Ovary (tissue), 9 donors: ENCODE data around the gene TPRKB. TPM values are rescaled to one million over a fixed set of nuclear protein-coding genes. Genes with fewer than 3 reads are reported as not detected.

Experiments
- DNase-seq, 5 donors: peaks; one replicate each; pipeline ENCODE4 v3.0.0-alpha.2; 2019 to 2020
- H3K27ac ChIP-seq, 2 donors: fragments of 200-600 bp; one replicate each; pipeline versions ENCODE4 v1.5.1 to v1.8.0; 2019 to 2022
- H3K27me3 ChIP-seq: fragments of 200-600 bp; one replicate; pipeline ENCODE4 v1.8.0; 2022
- H3K36me3 ChIP-seq: fragments of 200-600 bp; sonication (generic); one replicate; pipeline ENCODE4 v1.5.1; 2019
- H3K4me1 ChIP-seq: one replicate; pipeline ENCODE4 v1.8.1; 2013; ENCODE audit warnings: mild to moderate bottlenecking, moderate library complexity; ENCODE audit not compliant: insufficient read depth
- H3K4me3 ChIP-seq: fragments of 200-600 bp; sonication (generic); one replicate; pipeline ENCODE4 v1.5.1; 2017
- H3K9me3 ChIP-seq, 2 donors: fragments of 200-600 bp in 1 of 2; sonication (generic) in 1 of 2; one replicate each; pipeline versions ENCODE4 v1.5.1 to v1.8.1; 2013 to 2019; ENCODE audit warnings: mild to moderate bottlenecking in 1 of 2, moderate library complexity in 1 of 2
- CTCF ChIP-seq, 3 donors: fragments of 450-650 bp in 2 of 3; fragments of 200-600 bp in 1 of 3; IDR thresholded peaks; one replicate each; pipeline versions ENCODE4 v1.5.1 to v1.8.0; 2016 to 2022; ENCODE audit warnings: antibody characterized with exemption in 3 of 3, mild to moderate bottlenecking in 1 of 3
- EP300 ChIP-seq: sonication (generic); formaldehyde crosslinking; IDR thresholded peaks from one replicate; pipeline ENCODE4 v1.6.1; 2017; ENCODE audit warnings: antibody characterized with exemption
- POLR2A ChIP-seq: fragments of 450-650 bp; IDR thresholded peaks from one replicate; pipeline ENCODE4 v1.6.1; 2017; ENCODE audit warnings: antibody characterized with exemption, mild to moderate bottlenecking, moderate library complexity
- WGBS, 3 donors: extraction: QIAGEN DNeasy Blood & Tissue Kit in 1 of 3; methylation state at CpG; one replicate each; pipeline versions ENCODE4 v1.1.5 to v1.1.7; 2013 to 2017; 5-methylcytosine and 5-hydroxymethylcytosine counted together
- intact Hi-C, 4 donors: fragments of 100-400 bp; cut with DNase I; formaldehyde crosslinking; loops; one replicate each; pipeline versions ENCODE4 v1.11.0 to v1.15.1; 2022 to 2023
- polyA plus RNA-seq, 2 donors: library from polyadenylated mRNA; stranded (reverse); fragments of 200-250 nt in 1 of 2; fragments of 350-450 nt in 1 of 2; fragmentation: Illumina TruSeq in 1 of 2; extraction: RNeasy Lipid Tissue Mini Kit (QIAGEN cat#74804) in 1 of 2; gene quantifications; one replicate each; pipeline ENCODE4 v1.2.3, GENCODE V29; 2013 to 2014
- total RNA-seq, 7 donors: library from RNA; depleted of rRNA in 2 of 7; stranded (reverse); fragments of >200 nt in 2 of 7; fragmentation: NEBNext Ultra II Directional in 3 of 7; extraction: Animal tissue kit (Norgen Biotek cat#: 25700) in 3 of 7; gene quantifications; one replicate each; pipeline versions ENCODE4 v1.1.0 to v1.2.4, GENCODE V29; 2016 to 2023
- donor health status: DM: no; HTN: no; CAD: no; lungs with moderate emphysema.
- donor health status: DM: no; HTN: no; CAD: no.
- donor health status: Bipolar disorder and iron deficiency.
- donor health status: DM: yes; HTN: yes; CAD: no.
- donor health status: DM: no; HTN: no; CAD: no.
- donor health status: DM: yes; HTN: yes; CAD: no.

Gene TPRKB
- total and polyA plus RNA-seq, 9 donors, result 27.4 to 58.6 (median 40.5) TPM

DNA sequence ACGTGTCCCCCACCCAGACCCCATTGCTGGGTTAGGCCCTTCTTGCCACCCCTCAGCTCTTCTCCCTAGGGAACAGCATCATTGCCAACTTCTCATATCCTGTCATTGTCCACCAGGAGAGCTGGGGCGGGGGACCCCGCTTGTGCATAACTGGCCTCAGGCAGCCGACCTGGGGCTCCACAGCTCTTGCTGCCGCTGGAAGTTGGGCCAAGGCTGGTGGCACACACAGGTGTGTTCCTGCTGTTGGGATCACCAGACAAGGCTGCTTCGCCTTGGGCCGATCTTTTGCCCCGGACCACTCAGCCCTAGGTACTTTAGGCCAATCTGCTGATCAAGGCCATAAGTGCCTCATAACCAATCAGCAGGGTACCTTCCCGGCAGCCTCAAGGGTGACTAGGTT lies 28.6 kb downstream of the TPRKB start:
- Histone ChIP-seq H3K36me3 (no peaks in the 10 kb centered on the region), H3K27me3 (no peaks in the 10 kb centered on the region), H3K27ac (no peak overlapping the region), H3K4me1 (peaks cover 4% of the 10 kb centered on the region), H3K4me3 (no peak overlapping the region), H3K9me3 (no peaks in the 10 kb centered on the region)
- TF ChIP-seq CTCF (IDR thresholded peaks at IDR 0.05) (no peak), POLR2A (no peak), EP300 (no peak)
- intact Hi-C loops, result no loop called here
- DNase-seq, result no peak
- 91 to 95% (median 95%) methylated on average over 9 of the region's 9 CpGs for WGBS, 3 donors

DNA sequence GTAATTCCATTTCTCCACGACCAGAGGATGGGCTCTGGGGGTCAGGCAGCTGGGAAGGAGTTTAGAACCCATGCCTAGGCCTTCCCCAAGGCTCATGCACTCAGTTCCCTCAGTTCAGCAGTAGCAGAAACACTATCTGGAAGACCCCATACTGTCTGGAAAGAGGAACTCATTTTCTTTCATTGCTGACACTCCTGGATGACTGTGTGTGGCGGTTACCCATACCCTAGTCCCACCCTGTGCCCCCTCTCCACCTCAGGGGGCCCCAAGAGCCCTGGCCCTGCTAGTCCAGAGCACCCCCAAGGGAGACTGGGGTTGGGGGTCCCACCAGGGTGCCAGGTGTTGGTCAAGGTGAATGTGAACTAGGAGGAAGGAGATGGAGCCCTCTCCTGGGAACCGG lies 29.5 kb downstream of the TPRKB start:
- H3K9me3 ChIP-seq, result no peaks in the 10 kb centered on the region
- no peaks in the 10 kb centered on the region for H3K36me3 ChIP-seq
- no peak overlapping the region for H3K27ac ChIP-seq
- DNase-seq, result no peak
- no peaks in the 10 kb centered on the region for H3K27me3 ChIP-seq
- 65 to 76% (median 69%) methylated on average over 3 of the region's 3 CpGs for WGBS, 3 donors
- TF ChIP-seq POLR2A, result no peak
- no peak for TF ChIP-seq EP300
- TF ChIP-seq CTCF (IDR thresholded peaks at IDR 0.05), result no peak
- H3K4me3 ChIP-seq, result no peak overlapping the region
- peaks cover 8% of the 10 kb centered on the region for H3K4me1 ChIP-seq
- intact Hi-C loops, result no loop called here

DNA sequence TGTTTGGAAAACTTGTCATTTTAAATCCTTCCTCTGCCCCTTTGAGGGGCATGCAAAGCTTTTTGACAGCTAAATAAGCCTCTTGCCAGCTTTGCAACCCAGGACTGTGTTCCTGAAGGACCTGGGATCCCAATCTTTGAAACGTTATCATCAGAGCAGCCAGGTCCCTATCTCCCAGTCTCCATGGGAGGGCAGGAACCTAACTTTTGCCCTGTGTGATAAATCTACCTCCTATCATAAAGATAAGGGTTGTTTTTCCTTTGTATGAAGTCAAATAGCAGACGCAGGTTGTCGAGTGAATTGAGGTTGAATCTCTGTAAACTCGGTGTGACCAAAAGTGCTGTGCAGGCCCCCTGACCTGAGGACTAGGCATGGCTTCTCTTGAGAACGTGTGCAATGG lies 30.1 kb downstream of the TPRKB start:
- 39 to 58% (median 51%) methylated on average over 5 of the region's 5 CpGs for WGBS, 3 donors
- Histone ChIP-seq H3K27ac (no peak overlapping the region), H3K36me3 (no peaks in the 10 kb centered on the region), H3K9me3 (no peaks in the 10 kb centered on the region), H3K4me1 (peaks cover 13% of the 10 kb centered on the region), H3K4me3 (no peak overlapping the region), H3K27me3 (no peaks in the 10 kb centered on the region)
- TF ChIP-seq POLR2A (no peak), CTCF (IDR thresholded peaks at IDR 0.05) (no peak)
- intact Hi-C loops, result no loop called here
- DNase-seq, result no peak

DNA sequence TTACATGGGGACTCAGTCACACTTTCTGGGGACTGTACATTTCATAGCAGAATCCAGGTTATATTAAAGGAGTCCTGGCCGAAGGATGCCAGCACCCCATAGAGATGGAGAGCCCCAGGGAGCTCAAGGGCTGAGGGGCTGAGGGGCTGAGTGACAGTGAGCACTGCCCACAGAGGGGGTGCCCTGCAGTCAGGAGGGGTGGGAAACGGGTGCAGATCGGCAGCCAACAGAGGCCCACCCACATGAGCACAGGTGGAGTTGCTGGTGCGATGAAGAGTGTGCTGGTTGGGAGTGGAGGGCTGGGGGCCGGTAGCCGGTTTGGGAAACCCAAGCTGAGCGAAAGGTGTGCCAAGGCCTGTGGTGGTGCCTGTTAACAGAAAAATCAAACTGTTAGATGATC lies 32.1 kb downstream of the TPRKB start:
- Histone ChIP-seq H3K27me3 (no peaks in the 10 kb centered on the region), H3K36me3 (no peaks in the 10 kb centered on the region), H3K27ac (no peak overlapping the region), H3K4me1 (peaks cover 28% of the 10 kb centered on the region), H3K4me3 (no peak overlapping the region), H3K9me3 (no peaks in the 10 kb centered on the region)
- no peak for DNase-seq
- intact Hi-C loops, result no loop called here
- 89 to 96% (median 96%) methylated on average over 7 of the region's 7 CpGs for WGBS, 3 donors
- TF ChIP-seq EP300 (no peak), CTCF (IDR thresholded peaks at IDR 0.05) (no peak), POLR2A (no peak)

- intact Hi-C loops, result no loop called here
- Histone ChIP-seq H3K4me1 (peaks cover 33% of the 10 kb centered on the region), H3K27ac (no peak overlapping the region), H3K27me3 (no peaks in the 10 kb centered on the region), H3K4me3 (no peak overlapping the region), H3K9me3 (no peaks in the 10 kb centered on the region), H3K36me3 (no peaks in the 10 kb centered on the region)
- WGBS, 3 donors, result 66 to 71% (median 67%) methylated on average over 6 of the region's 6 CpGs
- TF ChIP-seq EP300 (no peak), POLR2A (no peak), CTCF (IDR thresholded peaks at IDR 0.05) (no peak)
- DNase-seq, result no peak
Observed at GRCh38 chr2:73704285-73704684, 32.9 kb downstream of the TPRKB start.
